Fibroblast of skin of right biceps (primary cell): ENCODE data around the gene PRRT1B.
A peak's percentile ranks its signal among the peaks of the same experiment; 100 is the strongest.
"Not testable (repeated sequence)": the region's sequence is repeated elsewhere in the genome, so short reads cannot be mapped to it uniquely, and the experiment has no call there.

ENCODE experiments used
- DNase-seq: peaks from one replicate; pipeline ENCODE4 v3.0.0-alpha.2; 2013

Gene PRRT1B

DNA sequence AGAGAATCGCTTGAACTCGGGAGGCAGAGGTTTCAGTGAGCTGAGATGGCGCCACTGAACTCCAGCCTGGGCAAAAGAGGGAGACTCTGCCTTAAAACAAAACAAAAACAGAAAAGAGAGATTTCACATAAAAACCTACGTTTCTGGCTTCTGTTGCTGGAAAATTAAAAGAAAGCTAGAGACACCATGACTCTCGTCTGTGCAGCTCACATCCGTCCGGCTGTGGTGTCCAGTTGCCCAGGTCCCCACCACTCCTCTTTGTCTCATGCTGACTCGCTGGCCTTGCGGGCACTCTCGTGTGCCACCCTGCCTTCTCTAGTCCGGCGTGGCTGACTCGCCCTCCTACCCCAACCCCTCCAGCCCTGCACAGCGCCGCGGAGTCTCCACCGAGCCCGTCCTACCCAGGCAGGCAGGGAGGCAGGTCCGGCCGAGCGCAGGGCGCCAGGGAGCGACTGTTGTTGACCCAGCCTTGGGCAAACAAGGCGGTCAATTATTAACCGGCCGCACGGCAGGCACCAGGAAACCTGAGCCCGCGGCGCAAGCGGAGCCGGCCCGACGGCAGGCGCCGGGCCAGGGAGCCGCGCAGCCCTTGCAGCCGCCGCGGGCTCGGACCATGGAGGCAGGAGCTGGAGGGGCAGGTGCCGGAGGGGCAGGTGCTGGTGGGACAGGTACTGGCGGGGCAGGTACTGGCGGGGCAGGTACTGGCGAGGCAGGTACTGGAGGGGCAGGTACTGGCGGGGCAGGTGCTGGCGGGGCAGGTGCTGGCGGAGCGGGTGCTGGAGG, at the start of gene PRRT1B:
PRRT1B (plus strand) TSS at position 521 of the 783 bp plus-strand sequence; CDS start at position 614, 93 bp downstream.
- no peak for DNase-seq

DNA sequence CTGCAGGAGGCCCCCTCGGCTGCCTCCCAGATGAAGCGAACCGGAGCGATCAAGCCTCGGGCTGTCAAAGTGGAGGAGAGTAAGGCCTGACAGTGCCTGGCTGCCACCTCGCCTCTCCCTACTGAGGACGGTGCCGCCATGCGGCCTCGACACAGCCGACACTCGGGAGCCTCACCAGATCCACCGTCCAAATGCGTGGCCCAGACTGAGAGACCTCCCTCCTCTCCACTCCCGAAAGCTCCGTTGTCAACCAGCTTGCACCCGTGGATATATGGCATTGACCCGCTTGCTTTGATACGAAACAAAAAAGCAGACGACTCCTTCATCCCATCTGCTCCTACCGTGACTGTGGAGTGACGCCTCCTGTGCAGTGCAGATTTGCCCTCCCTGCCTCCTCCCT, 49.5 kb upstream of the PRRT1B start:
- DNase-seq: no peak

DNA sequence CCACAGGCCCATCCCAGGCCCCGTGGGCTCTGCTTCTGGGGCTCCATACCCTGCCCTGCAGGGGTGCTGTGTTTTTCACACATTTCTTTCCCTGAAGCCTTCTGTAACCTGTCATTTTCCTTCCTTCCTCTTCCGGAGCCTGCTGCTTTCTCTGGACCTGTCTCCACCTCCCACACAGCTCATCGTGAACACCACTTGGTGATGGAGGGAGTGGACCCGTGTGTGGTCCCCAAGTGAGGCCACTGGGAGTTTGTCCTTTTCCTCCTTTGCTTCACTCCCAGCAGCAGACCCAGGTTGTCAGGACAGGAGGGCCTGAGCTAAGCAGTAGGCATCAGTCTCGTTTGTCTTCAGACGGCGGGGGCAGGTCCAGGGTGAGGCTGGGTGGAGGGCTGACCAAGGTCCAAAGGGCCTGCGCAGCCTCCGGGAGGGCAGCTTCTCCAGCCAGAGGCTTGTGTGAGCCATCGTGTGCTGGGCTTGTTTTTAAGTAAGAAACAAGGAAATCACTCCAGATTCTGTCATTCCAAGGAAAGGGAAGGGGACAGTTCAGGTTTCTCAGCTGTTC, 48.4 kb upstream of the PRRT1B start:
- no peak for DNase-seq

DNA sequence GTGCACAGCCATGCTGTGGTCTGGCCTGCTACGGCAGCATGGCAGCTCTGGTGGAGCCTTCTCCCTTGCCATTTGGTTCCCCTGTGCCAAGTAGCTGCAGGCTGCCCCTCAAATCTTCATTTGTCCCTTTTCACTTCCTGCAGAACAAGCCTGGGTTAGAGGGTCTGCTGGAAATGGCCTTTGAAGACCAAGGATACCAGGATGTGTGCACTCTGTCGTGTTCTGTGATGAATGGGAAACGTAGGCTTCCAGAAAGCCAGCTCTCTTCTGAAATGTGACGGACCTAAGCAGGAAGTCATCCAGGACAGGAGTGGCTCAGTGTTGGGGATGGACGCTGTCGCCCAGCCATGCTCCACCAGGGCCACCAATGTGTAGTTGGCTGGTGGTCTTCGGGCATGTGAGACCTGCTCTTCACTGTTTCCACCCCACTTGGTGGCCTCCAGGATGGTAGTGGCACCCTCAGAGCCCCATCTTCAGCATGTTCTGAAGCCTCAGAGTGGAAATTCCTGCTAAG, 46.0 kb upstream of the PRRT1B start:
- DNase-seq: no peak

DNA sequence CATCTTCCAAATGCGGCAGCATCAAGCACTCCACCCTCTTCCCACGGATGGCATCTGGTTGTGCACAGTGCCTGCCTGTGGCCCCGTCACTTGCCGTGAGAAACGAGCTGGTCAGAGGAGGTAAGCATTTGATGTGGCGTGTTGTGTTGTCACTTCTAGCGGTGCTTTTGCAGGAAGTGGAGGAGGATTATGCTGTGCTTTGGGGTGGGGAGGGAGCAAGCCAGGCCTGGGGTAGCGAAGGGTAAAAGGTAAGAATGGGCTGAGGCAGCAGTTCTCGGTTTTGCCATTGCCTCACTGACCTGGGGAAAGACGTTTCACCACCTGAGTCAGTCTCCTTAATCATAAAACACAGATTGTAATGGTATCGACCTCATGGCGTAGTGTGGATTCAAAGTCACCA, 44.9 kb upstream of the PRRT1B start:
- no peak for DNase-seq

DNA sequence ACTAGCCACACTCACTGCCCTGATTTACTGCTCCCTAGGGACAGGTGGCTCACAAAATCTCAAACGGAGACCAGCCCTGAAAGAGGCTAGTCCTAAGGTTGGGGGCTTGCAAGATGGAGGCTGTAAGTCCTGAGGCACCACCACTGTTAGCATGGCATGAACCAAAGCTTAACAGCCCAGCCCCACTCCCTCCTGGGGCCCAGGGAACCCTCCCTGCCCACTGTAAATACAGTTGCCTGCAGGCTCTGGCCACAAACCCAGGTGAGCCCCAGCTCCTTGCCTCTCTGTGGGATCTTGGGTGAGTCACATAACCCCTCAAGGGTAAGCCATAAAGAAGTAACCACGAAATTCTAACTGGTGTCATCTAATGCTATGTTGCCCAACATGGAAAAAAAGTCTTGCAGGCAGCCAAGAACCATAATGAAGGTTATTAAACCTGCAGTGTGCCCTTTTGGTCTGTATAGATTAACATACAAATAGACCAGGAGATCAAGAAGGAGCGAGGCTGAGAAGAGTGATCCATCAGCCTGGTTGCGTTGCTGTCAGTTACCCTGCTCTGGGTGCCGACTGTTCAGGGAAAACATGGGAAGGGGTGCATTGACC, 44.3 kb upstream of the PRRT1B start:
- DNase-seq: peak; percentile 71

DNA sequence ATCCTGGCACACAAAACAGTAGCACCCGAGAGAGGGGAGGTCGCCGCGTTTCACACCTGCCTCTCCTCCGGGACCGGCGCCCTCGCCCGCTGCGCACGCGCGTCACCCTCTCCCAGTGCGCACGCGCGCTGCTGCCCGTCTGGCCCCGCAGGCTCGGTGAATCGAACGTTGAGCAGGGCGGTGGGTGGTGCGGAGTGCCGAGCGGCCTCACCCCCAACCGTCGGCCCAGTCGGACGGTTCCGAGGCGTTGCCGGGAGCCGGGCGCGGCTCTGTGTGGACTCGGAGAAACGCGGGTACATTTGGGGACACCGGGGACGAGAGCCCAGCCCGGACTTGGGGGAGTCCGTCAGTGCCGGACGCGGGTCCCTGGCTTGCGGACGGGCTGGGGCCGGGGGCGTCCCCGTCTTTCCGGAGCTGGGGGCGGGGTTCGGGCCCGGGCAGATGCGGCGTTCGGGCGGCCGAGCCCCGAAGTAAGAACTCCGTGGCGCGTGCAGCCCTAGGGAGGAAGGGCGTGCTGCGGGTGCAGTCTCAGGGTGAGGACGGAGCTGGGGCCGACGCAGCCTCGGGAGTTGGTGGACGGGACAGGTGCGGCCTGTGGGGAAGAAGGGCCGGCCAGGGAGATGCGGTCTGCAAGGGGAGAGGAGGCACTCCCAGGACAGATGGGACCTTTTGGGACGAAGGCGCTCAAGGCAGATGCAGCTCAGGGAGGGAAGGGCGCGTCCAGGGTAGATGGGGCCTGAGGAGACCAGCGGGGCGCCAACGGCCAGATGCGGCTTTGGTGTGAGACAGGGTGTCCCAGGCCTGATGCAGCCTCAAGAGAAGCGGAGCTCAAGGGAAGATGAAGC, 42.3 kb upstream of the PRRT1B start, which contains the start of gene POMT1:
POMT1 (plus strand) TSS at position 138 of the 845 bp plus-strand sequence. CDS start 1,301 bp downstream, outside the sequence.
- peak; percentile 81 for DNase-seq

DNA sequence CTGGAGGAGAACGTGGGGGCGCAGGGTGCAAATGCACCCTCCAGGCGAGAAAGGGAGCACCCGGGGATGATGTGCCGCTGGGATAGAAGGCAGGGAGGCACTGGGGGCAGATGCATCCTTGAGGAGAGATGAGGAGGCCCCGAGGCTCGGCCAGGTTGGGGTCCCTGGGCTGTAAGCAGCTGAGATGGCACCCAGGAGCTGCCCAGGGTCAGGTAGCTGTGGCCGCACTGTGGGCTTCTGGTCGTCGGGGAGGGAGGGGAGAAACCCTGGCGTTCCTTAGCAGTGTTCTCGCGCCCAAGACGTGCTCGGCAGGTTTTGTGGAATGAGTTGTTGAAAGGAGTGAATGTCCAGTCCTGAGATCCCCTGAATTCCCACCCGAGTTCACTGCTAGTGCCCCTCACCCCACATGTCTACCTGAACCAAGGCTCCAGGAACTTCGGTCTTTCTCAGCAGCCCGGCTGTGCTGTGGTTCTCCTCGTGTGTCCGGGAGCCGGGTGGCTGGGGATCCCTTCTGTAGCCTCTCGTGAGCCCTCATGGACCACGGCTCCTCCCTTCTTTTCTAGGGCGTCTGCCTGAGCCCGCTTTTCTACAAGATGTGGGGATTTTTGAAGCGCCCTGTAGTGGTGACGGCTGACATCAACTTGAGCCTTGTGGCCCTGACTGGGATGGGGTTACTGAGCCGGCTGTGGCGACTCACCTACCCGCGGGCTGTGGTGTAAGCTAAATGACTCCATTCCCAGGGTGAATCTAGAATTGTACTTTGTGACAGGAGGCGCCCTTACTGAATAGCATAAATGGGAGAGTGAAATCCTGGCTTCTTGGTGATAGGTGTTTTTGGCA, 41.5 kb upstream of the PRRT1B start:
- DNase-seq: peak; percentile 42

DNA sequence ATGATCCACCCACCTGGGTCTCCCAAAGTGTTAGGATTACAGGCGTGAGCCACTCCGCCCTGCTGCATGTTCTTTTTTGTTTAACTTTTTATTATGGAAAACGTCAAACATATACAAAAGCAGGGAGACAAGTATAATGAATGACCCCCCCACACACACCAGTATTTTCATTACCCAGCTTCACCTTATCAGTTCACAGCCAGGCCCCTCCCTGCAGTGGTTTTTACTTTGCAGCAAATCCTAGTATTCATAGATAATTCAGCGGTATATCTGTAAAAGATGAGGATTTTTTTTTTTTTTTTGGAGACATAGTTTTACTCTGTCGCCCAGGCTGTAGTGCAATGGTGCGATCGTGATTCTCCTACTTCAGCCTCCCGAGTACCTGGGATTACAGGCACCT, 40.3 kb upstream of the PRRT1B start:
- DNase-seq: no peak

DNA sequence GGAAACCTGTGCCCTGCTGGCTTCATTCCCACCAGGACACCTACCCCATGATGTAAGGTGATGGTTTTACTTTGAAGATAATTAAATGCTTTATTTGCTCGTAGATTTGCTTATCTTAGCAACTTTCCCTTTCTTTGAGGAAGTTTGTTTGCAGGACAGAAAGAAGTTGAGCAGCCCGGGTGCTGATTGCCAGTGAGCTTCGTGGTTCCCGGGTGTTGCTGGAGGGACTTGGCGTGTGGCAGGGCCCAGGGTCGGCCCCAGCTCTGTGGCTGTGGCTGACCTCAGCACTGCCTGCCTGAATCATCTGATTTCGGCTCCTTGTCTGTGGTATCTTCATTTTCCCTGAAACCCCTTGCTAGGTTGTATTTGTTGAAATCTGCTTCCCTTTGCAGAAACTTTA, 33.9 kb upstream of the PRRT1B start:
- no peak for DNase-seq

DNA sequence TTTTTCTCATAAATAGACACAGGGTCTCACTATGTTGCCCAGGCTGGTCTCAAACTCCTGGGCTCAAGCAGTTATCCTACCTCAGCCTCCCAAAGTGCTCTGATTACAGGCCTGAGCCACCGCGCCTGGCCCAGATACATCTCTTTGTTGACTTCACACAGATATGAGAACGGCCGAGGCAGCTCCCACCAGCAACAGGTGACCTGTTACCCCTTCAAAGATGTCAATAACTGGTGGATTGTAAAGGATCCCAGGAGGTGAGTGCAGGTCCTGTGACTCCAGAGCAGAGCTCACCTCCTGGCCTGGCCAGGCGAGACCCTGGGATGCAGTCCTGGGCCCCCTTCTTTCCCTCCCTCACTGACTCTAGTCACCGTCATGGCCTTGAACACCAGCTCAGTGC, 33.4 kb upstream of the PRRT1B start:
- no peak for DNase-seq

DNA sequence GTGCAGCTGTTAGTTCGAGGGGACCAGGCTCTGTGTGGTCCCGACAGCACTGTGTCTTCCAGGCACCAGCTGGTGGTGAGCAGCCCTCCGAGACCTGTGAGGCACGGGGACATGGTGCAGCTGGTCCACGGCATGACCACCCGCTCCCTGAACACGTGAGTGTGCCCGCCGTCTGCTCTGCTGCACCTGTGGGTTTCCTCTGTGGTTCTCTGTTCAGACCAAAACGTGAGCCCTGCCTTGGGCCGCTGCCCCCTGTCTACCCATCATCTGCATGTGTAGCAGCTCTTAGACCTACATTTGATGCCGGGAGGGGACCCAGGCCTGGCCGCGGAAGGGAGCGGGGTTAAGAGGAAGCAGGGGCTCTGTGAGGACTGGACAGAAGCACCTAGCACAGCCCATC, 32.1 kb upstream of the PRRT1B start:
- no peak for DNase-seq

DNA sequence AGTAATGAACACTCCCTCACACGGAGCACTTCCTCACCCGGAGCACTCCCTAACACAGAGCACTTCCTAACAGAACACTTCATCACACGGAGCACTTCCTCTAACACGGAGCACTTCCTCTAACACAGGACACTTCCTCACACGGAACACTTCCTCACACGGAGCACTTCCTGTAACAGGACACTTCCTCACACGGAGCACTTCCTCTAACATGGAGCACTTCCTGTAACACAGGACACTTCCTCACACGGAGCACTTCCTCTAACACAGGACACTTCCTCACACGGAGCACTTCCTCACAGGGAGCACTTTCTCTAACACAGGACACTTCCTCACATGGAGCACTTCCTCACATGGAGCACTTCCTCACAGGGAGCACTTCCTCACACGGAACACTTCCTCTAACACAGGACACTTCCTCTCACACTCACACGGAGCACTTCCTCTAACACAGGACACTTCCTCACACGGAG, 29.7 kb upstream of the PRRT1B start:
- not testable (repeated sequence) for DNase-seq

DNA sequence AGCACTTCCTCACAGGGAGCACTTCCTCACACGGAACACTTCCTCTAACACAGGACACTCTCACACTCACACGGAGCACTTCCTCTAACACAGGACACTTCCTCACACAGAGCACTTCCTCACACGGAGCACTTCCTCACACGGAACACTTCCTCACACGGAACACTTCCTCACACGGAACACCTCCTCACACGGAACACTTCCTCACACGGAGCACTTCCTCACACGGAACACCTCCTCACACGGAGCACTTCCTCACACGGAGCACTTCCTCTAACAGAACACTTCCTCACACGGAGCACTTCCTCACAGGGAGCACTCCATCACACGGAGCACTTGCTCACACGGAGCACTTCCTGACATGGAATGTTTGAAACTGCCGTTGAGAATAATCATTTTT, 29.2 kb upstream of the PRRT1B start:
- DNase-seq: no peak

DNA sequence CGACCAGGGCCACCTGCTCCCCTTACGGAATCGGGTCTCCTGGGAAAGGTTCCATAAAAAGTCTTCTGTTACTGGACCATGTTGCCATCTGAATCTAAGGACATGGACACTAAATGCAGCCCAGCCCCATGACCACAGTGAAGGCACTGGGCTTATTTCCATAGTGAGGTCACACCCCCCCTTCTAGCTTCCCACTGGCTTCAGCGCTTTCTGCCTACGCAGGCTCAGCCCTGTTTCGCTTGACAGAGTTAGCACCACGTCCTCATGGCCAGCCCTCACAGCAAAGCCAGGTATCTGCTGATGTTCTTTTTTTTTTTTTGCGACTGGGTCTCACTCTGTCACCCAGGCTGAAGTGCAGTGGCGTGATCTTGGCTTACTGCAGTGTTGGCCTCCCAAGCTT, 28.4 kb upstream of the PRRT1B start:
- no peak for DNase-seq

DNA sequence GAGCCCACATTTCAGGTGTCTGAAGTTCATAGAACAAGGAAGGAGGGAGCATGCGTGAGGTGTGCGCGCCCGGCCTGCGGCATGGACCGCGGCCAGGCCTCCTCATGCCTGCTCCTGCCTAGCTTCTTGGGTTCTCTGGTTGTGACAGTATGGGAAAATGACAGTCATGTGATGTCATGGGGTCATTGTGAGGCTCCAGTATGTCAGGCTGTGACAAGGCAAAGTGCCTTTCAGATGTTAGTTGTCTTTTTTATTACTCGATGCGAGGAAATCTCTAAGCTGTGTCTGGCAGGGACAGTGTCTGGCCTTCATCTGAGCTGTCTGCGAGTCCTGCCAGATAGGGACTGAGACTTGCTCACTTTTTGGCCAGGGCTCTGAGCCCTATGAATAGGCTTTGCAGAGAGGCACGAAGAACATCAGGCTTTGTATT, 27.5 kb upstream of the PRRT1B start:
- DNase-seq: no peak

DNA sequence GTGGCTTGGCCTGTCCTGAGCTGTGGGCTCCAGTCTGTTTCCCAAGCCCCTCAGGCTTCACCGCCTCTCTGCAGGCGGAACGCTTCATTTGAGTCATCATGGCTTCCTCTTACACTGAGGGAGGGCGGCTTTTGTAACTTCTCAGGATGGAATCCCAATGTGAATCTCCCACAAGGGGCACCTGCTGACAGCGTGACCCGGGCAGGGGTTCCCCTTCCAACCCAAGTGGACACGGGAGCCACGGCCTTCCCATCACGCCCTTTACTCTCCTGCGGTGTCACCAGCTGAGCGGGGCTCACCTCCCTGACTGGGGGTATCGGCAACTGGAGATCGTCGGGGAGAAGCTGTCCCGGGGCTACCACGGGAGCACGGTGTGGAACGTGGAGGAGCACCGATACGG, 26.8 kb upstream of the PRRT1B start:
- DNase-seq: no peak

DNA sequence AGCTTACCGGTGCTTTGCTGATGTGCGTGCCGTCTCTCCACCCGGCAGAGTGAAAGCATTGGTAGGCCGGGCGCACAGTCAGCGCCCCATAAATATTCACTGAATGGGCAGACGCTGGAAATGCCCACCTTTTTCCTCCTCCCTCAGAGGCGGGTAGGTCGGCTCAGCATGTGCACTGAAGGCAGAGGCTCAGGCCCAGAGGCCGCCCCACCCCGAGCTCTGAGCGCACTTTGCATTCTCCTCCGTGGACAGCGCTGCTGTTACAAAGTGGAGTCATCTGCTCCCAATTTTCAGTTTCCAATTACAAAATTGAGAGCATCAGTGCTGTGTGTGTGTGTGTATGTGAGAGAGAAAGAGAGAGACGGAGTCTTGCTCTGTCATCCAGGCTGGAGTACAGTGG, 24.8 kb upstream of the PRRT1B start:
- no peak for DNase-seq

DNA sequence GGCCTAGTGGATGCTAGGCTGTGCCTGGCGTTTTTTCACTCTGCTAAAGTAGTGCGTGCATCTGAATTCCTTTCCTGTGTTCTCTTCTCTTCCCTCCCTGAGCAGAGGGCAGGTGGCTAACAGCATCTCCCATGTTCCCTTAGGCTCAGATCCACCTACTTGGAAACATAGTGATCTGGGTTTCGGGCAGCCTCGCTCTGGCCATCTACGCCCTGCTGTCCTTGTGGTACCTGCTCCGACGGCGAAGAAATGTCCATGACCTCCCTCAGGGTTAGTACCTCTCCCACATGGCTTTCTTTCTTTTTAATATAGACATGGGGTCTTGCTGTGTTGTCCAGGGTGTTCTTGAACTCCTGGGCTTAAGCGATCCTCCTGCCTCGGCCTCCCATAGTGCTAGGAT, 24.1 kb upstream of the PRRT1B start:
- no peak for DNase-seq

DNA sequence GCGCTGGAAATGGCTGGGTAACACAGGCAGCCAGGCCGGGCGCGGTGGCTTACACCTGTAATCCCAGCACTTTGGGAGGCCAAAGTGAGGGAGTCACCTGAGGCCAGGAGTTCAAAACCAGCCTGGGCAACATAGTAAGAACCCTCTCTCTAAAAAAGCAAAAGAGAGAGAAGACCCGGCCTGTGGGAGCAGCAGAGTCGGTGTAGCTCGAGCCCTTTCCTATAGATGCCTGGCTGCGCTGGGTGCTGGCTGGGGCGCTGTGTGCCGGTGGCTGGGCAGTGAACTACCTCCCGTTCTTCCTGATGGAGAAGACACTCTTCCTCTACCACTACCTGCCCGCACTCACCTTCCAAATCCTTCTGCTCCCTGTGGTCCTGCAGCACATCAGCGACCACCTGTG, 23.5 kb upstream of the PRRT1B start:
- DNase-seq: no peak

DNA sequence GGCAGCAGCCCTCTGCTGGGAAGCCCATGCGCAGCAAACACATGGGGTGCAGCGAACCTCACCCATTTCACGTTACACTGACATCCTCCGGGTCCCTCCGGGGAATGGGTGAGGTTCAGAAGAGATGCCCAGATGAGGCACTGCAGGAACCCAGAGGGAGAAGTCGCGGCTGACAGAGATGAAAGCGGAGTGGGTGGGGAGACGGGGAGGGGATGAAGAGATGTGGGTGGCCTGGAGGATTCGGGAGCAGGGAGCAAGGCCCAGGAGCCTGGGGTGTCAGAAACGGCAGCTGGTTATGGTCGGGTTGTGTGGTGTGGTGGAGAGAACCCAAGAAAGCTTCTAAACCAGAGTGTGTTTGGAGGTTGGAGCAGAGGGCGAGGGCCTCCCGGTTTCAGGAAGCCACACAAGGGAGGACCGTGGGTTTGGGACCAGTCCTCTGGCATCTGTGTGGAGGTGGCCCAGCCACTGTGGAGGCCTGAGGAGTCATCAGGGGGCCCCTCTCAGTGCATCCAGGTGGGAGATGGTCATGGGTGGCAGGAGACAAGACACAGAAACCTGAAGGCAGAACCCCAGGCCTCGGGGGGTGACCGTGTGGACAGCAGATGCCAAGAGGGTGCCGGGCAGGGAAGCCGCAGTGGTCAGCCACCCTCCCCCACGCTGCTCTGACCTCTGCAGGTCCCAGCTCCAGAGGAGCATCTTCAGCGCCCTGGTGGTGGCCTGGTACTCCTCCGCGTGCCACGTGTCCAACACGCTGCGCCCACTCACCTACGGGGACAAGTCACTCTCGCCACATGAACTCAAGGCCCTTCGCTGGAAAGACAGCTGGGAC, 22.9 kb upstream of the PRRT1B start:
- DNase-seq: no peak
